GM12872 (cell line): Measurements from ENCODE around the gene EFL1.

Experiments
- TF ChIP-seq, protein P1 (sequence below): IDR thresholded peaks from 3 replicates; pipeline ENCODE4 v1.5.1; 2011; ENCODE audit warnings: low read depth, mild to moderate bottlenecking, low read length, moderate library complexity; ENCODE audit not compliant: insufficient read depth

The EFL1 gene

DNA sequence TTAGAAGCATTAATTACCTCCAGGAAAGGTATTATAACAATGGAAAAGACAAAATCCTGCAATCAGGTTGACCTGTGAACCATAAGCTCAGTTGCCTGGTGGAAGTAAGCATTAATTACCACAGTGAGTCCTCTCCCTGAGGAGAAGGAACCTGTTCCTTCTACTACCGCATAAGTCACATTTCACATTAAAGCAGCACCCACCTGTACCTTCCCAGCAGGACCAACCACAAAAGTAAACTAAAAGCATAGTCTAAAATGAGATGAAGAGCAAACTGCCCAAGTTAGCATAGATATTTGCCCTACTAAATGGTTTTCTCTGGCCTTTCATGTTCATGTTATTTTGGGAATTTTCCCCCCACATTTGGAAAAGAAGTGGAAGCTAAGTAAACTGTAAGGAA is 78.2 kb downstream of the EFL1 start:
- TF ChIP-seq, protein P1, sequence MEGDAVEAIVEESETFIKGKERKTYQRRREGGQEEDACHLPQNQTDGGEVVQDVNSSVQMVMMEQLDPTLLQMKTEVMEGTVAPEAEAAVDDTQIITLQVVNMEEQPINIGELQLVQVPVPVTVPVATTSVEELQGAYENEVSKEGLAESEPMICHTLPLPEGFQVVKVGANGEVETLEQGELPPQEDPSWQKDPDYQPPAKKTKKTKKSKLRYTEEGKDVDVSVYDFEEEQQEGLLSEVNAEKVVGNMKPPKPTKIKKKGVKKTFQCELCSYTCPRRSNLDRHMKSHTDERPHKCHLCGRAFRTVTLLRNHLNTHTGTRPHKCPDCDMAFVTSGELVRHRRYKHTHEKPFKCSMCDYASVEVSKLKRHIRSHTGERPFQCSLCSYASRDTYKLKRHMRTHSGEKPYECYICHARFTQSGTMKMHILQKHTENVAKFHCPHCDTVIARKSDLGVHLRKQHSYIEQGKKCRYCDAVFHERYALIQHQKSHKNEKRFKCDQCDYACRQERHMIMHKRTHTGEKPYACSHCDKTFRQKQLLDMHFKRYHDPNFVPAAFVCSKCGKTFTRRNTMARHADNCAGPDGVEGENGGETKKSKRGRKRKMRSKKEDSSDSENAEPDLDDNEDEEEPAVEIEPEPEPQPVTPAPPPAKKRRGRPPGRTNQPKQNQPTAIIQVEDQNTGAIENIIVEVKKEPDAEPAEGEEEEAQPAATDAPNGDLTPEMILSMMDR: no peak

DNA sequence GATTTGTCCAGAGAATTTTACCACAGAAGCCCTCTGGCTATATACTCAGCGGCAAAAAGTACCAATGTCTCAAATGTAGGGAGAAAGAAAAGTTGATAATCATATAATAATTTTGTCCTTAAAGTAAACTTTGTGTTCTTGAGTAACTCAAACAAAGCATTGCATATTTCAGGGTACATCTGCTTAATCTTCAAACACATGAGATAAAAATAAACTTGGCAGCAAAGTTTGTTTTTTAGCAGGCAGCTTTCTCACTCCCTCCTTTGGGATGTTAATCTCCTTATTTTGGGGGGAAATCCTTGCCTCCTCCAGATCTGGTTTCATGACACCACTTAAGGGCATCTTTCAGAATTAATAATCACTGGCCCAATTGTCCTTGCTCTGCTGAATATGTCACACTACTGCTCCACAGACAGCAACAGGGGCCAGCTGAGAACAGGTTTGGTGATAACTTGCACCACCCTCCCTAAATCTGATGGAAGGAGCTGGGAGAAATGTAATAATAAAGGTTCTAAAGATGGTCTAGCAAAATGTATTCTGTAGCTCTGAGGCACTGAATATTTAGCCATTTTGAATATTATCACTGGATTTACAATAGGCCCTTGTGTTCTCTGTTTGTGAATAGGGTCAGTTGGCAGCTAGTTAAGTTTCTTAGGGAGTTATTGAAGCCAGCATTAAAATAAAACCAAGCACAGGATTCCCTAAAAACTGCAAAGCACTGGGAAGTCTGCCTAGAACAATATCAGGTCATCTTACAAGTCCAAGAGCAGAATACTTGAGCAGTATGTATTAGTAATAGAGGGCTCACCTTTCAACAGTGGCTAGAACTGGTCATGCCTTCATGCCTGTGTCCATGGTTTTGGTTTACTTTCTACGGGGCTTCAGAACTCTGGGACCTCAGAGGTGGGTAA is 79.2 kb downstream of the EFL1 start:
- TF ChIP-seq, protein P1: no peak

DNA sequence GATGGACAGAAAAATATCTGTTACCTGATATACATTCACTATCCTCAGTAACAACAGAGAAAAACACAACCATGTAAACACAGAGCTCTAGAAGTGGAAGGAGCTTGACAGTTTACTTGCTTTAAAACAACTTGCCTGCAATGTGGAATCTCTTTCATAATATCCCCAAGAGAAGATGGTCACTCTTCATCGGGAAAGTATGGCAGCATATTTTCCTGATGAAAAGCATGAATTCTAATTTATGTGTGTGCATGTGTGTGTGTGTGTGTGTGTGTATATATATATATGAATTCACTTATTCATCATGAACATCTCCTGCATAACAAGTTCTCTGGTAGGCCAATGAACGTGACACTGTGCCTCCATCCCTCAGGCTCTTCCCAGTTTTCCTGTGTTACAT is 81.2 kb downstream of the EFL1 start:
- TF ChIP-seq, protein P1: no peak

DNA sequence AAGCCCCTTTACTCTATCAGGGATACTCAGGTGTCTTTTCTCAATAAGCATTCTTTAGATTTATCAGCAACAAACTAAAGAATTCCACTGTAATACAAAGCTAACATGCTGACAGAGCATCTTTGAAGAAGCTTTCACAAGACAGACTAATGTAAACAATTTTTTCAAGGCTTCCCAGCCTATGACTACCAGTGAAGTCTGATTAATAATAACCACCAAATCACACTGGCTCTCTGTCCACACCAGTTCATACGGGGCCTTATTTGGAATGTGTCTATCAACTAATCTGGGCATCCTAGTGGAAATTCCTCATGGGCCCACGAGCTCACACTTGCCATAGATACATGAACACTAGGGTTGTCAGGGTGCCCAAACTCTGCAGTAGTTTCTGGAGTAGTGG is 84.5 kb downstream of the EFL1 start:
- TF ChIP-seq, protein P1: no peak

DNA sequence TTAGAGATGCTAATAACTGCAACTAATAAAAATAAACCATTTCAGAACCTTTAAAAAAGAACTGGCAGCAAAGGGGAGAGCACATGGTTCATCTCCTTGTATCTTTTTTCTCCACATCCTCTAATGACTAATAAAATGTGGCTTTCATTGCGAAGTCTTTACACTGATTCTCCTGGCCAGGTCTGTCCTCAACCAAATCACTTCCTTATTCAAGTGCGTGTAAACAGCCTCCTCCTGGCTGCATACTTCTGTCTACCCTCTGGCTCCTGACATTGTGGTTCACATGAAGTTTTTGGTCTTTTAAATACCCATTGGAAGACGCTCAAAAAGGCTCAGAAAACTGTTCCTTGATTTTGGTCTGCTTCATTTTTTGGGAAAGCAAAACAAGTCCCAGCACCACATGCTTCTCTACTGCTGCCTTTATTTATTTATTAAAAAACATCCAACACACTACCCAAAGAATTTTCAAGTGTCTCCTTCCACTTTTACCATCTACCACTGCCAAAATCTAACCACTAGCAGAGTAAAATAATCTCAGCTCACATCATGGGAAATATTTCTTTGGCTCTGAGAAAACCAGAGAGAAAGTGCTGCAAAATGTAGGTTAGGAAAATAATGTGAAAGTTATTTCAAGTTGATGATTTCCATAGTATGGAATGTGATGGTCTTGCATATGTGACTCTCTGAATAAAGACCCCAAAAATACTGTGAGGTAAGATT is 85.1 kb downstream of the EFL1 start:
- TF ChIP-seq, protein P1: no peak

DNA sequence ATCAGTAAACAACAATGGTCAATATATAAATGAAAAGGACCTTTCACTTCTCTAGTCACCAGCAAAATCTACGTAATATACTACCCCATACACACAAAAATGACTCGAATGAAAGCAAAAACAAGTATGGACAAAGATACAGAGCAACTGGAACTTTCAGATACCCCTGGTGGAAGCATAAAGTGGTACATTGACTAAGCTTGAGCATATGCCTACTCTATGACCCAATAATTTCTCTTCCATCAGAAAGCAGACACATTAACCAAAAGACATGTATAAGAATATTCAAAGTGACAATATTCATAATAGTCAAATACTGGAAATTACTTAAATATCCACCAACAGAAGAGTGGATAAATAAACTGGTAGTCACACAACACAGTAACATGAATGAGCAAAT is 86.0 kb downstream of the EFL1 start:
- TF ChIP-seq, protein P1: 0 out of 3 replicates have a peak, but pooled peaks have one; percentile 7

DNA sequence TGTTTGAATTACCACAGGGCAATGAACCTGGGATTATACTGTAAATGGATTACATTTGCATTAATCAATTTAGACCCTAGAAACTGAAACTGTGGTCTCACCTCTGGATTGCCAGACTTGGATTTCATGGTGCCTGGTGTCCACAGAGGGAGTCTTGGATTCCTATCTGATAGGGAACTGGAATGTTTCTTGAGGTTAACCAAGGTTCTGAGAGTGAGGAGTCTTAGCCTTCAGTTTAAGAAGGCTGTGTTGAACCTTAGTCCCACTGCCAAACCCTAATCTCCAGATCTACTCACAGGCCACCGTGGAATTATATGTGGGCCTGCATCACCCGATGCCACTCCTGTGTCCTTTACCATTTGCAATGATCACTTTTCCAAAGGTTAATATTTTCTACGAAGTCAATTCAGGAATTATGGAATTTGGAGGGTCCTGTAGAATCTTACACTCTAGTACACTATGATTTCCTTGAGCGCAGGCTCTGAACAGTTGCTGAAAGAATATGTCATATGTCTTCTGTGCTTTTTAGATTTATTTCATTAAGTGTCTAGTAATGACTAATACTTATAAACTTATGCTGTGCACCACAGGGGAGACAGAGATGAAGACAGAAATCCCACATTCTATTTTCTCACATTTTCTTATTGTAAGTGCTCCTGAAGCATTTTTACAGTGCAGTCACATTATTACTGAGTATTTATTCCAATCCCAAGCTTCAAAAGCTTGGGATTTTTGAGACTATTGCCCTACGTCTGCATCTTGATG is 87.9 kb downstream of the EFL1 start:
- TF ChIP-seq, protein P1: no peak
